HepG2 (cell line): Measurements from ENCODE around the gene PPIC.

Experiments used
- PCBP2 ChIP-seq: fragments of 200-400 bp; formaldehyde crosslinking; optimal IDR thresholded peaks from 2 replicates; pipeline ENCODE3; 2018; ENCODE audit warnings: low read length, low read depth; ENCODE audit not compliant: poor library complexity, severe bottlenecking
- ZNF501 ChIP-seq: sonication (generic); formaldehyde crosslinking; IDR thresholded peaks from 2 replicates; pipeline ENCODE4 v1.5.1; 2020; ENCODE audit warnings: mild to moderate bottlenecking, moderate library complexity, missing genetic modification reagents
- ZZZ3 ChIP-seq: sonication (generic); formaldehyde crosslinking; IDR thresholded peaks from 2 replicates; pipeline ENCODE4 v1.4.0; 2020; ENCODE audit warnings: missing genetic modification reagents, mild to moderate bottlenecking, borderline replicate concordance
- TF ChIP-seq, protein P1 (sequence below): sonication (generic); formaldehyde crosslinking; IDR thresholded peaks from 2 replicates; pipeline ENCODE4 v1.8.0; 2022; ENCODE audit warnings: mild to moderate bottlenecking, missing genetic modification reagents, borderline replicate concordance

GRCh38 chr5:123028222-123028621 is 8.3 kb downstream of the PPIC start:
- TF ChIP-seq, protein P1, sequence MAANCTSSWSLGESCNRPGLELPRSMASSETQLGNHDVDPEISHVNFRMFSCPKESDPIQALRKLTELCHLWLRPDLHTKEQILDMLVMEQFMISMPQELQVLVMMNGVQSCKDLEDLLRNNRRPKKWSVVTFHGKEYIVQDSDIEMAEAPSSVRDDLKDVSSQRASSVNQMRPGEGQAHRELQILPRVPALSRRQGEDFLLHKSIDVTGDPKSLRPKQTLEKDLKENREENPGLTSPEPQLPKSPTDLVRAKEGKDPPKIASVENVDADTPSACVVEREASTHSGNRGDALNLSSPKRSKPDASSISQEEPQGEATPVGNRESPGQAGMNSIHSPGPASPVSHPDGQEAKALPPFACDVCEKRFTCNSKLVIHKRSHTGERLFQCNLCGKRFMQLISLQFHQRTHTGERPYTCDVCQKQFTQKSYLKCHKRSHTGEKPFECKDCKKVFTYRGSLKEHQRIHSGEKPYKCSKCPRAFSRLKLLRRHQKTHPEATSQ (CRISPR knock-in tag): no peak
- no peak for TF ChIP-seq ZZZ3 (CRISPR knock-in tag)
- no peak for TF ChIP-seq ZNF501 (CRISPR knock-in tag)
- TF ChIP-seq PCBP2: no peak
